HepG2 (cell line): Measurements from ENCODE around the gene LIMS2.

Experiments
- ZNF546 ChIP-seq: sonication (generic); formaldehyde crosslinking; conservative IDR thresholded peaks from 2 replicates; pipeline ENCODE4 v1.8.1; 2023; ENCODE audit warnings: mild to moderate bottlenecking, missing genetic modification reagents
- TF ChIP-seq, protein P1 (sequence below): sonication (generic); formaldehyde crosslinking; IDR thresholded peaks from 2 replicates; pipeline ENCODE4 v1.5.0; 2020; ENCODE audit warnings: mild to moderate bottlenecking, missing genetic modification reagents, moderate library complexity

DNA sequence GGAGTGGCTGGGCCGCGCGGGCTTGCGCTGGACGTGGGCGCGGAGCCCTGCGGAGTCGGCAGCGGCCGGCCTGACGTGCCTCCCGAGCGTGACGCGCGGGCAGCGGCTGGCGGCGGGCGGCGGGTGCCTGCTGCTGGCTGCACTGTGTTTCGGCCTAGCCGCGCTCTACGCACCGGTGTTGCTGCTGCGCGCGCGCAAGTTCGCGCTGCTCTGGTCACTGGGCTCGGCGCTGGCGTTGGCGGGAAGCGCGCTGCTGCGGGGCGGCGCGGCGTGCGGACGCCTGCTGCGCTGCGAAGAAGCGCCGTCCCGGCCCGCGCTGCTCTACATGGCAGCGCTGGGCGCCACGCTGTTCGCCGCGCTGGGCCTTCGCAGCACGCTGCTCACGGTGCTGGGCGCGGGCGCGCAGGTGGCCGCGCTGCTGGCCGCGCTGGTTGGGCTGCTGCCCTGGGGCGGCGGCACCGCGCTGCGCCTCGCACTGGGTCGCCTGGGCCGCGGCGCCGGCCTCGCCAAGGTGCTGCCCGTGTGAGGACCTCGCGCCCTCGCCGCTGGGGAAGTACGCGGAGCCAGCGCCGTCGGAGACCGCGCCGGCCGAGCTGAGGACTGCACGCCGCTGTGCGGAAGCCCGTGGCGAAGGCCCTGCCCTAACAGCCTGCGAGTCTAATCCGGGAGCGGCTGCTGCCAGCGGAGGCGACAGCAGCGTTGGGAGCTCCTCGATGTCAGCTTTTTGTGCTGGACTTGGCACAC, 26.5 kb upstream of the LIMS2 start:
- TF ChIP-seq, protein P1, sequence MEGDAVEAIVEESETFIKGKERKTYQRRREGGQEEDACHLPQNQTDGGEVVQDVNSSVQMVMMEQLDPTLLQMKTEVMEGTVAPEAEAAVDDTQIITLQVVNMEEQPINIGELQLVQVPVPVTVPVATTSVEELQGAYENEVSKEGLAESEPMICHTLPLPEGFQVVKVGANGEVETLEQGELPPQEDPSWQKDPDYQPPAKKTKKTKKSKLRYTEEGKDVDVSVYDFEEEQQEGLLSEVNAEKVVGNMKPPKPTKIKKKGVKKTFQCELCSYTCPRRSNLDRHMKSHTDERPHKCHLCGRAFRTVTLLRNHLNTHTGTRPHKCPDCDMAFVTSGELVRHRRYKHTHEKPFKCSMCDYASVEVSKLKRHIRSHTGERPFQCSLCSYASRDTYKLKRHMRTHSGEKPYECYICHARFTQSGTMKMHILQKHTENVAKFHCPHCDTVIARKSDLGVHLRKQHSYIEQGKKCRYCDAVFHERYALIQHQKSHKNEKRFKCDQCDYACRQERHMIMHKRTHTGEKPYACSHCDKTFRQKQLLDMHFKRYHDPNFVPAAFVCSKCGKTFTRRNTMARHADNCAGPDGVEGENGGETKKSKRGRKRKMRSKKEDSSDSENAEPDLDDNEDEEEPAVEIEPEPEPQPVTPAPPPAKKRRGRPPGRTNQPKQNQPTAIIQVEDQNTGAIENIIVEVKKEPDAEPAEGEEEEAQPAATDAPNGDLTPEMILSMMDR, result peak; percentile 44; the same call in 1 of the 2 replicates
- 0 out of 2 replicates have a peak, but pooled peaks have one; percentile 66 for TF ChIP-seq ZNF546 (CRISPR knock-in tag)
